MCF 10A (cell line): Measurements from ENCODE around the gene SYT15. TPM values are rescaled to one million over a fixed set of nuclear protein-coding genes. Genes with fewer than 3 reads are reported as not detected.

Experiments
- BruUV-seq: library from RNA; stranded (reverse); fragments of 400-500 nt; replicated peaks from 2 replicates; lab custom pipeline; 2021; lab: Mats Ljungman, UMichigan
- CTCF ChIA-PET: fragments of 300-600 bp; sonication (Branson Sonifier 250); formaldehyde crosslinking; extraction: SDS; loops from one replicate; lab custom pipeline; 2021; ENCODE audit warnings: antibody characterized with exemption, inconsistent platforms; lab: Yijun Ruan, JAX
- POLR2A ChIA-PET: fragments of 300-600, 350-650 bp; sonication (Branson Sonifier 250); formaldehyde crosslinking; extraction: SDS; loops from one replicate; lab custom pipeline; 2020; ENCODE audit warnings: antibody characterized with exemption, inconsistent platforms; lab: Yijun Ruan, JAX
- DNase-seq: peaks from one replicate; pipeline ENCODE4 v3.0.0-alpha.2; 2018; ENCODE audit not compliant: unreplicated experiment
- H3K27ac Mint-ChIP-seq: one replicate; pipeline ENCODE4 v1.8.0; 2022; ENCODE audit warnings: mild to moderate bottlenecking, low read depth, mixed read lengths; ENCODE audit not compliant: unreplicated experiment
- H3K27me3 Mint-ChIP-seq: one replicate; pipeline ENCODE4 v1.8.0; 2022; ENCODE audit warnings: mixed read lengths; ENCODE audit not compliant: insufficient read depth, unreplicated experiment
- H3K36me3 Mint-ChIP-seq: one replicate; pipeline ENCODE4 v1.8.0; 2022; ENCODE audit warnings: mild to moderate bottlenecking, moderate library complexity, mixed read lengths; ENCODE audit not compliant: insufficient read depth, unreplicated experiment
- H3K4me1 Mint-ChIP-seq: one replicate; pipeline ENCODE4 v1.8.0; 2022; ENCODE audit warnings: mixed read lengths; ENCODE audit not compliant: insufficient read depth, unreplicated experiment
- H3K4me3 Mint-ChIP-seq: one replicate; pipeline ENCODE4 v1.8.0; 2022; ENCODE audit warnings: mild to moderate bottlenecking, moderate library complexity, mixed read lengths; ENCODE audit not compliant: unreplicated experiment
- H3K9me3 Mint-ChIP-seq: one replicate; pipeline ENCODE4 v1.8.0; 2022; ENCODE audit warnings: mixed read lengths; ENCODE audit not compliant: unreplicated experiment
- intact Hi-C: fragments of 100-400 bp; cut with micrococcal nuclease; formaldehyde crosslinking; loops from 2 replicates; pipeline ENCODE4 v1.14.1; 2022
- total RNA-seq: library from RNA; stranded (reverse); gene quantifications from 2 replicates; pipeline ENCODE4 v1.2.3, GENCODE V29; 2022
- TF ChIP-seq, protein P1 (sequence below): fragments of 200-600 bp; IDR thresholded peaks from one replicate; pipeline ENCODE4 v1.8.0; 2022; ENCODE audit warnings: antibody characterized with exemption, mild to moderate bottlenecking; ENCODE audit not compliant: unreplicated experiment

The SYT15 gene
- total RNA-seq, 1 experiment from 2014 or later, result 0.84 TPM

- intact Hi-C loops, result no loop called here
- H3K4me3 Mint-ChIP-seq, result no peak overlapping the region
- no peaks in the 10 kb centered on the region for H3K36me3 Mint-ChIP-seq
- H3K27ac Mint-ChIP-seq, result no peak overlapping the region
- H3K4me1 Mint-ChIP-seq, result no peaks in the 10 kb centered on the region
- TF ChIP-seq, protein P1, sequence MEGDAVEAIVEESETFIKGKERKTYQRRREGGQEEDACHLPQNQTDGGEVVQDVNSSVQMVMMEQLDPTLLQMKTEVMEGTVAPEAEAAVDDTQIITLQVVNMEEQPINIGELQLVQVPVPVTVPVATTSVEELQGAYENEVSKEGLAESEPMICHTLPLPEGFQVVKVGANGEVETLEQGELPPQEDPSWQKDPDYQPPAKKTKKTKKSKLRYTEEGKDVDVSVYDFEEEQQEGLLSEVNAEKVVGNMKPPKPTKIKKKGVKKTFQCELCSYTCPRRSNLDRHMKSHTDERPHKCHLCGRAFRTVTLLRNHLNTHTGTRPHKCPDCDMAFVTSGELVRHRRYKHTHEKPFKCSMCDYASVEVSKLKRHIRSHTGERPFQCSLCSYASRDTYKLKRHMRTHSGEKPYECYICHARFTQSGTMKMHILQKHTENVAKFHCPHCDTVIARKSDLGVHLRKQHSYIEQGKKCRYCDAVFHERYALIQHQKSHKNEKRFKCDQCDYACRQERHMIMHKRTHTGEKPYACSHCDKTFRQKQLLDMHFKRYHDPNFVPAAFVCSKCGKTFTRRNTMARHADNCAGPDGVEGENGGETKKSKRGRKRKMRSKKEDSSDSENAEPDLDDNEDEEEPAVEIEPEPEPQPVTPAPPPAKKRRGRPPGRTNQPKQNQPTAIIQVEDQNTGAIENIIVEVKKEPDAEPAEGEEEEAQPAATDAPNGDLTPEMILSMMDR, result no peak
- DNase-seq, result no peak
- no peaks in the 10 kb centered on the region for H3K27me3 Mint-ChIP-seq
- no TSS peak for BruUV-seq
- no peaks in the 10 kb centered on the region for H3K9me3 Mint-ChIP-seq
- POLR2A ChIA-PET, result no interaction called here
- CTCF ChIA-PET, result no interaction called here
Measured at GRCh38 chr10:46549171-46550075, 29.5 kb upstream of the SYT15 start.

GRCh38 chr10:46550076-46550790 lies 28.7 kb upstream of the SYT15 start:
- TF ChIP-seq, protein P1, result no peak
- H3K27ac Mint-ChIP-seq, result no peak overlapping the region
- no peak overlapping the region for H3K4me3 Mint-ChIP-seq
- no peaks in the 10 kb centered on the region for H3K4me1 Mint-ChIP-seq
- intact Hi-C loops, result no loop called here
- H3K9me3 Mint-ChIP-seq, result no peaks in the 10 kb centered on the region
- ChIA-PET CTCF (interaction anchor here (0.6 kb wide), 1 partner anchor 225 kb away, joined by 6 read pairs; no protein-coding TSS in a partner anchor), POLR2A (no interaction called here)
- H3K36me3 Mint-ChIP-seq, result no peaks in the 10 kb centered on the region
- no peaks in the 10 kb centered on the region for H3K27me3 Mint-ChIP-seq
- no TSS peak for BruUV-seq
- DNase-seq, result no peak

DNA sequence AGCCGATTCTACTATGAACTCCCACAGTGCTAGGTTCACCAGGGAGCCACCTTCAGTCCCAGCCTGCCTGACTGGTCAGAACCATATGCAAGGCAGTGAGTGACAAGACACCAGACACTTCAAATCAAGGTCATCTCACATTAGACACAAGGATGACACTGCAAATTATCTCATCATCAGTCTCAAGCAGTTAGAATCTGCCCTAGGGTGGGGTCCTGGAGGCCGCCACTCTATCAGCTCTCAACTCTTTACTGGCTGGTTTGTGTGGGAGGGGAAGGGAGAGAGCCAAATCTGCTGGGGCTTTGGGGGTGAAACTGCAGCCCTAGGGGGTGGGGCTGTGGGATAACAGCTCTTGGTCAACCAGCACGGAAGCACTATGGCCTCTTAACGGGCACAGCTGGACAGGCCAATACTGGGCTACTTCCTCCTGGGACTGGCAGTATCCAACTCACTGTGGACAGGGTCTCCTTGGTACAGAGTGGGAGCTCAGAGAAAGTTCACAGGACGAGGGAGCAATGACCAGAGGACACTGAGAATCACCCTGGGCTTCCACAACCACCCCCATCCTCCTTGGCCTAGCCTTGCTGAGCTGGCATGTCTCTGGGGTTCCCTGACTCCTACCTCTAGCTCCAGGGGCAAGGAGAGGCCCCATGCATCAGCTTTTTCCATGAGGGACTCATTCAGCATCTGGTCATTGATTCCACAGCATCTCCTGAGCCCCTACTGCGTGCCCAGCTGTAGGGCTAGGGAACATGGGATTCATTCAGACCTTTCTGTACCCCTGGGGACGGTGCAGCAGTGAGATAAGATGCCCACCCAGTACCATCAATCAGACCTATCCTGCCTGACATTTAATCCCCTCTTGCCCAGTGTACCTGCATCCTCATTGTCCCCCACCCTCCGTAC lies 27.9 kb upstream of the SYT15 start:
- intact Hi-C loops, result no loop called here
- H3K9me3 Mint-ChIP-seq, result no peaks in the 10 kb centered on the region
- ChIA-PET CTCF (interaction anchor here (0.6 kb wide), 1 partner anchor 225 kb away, joined by 6 read pairs; no protein-coding TSS in a partner anchor), POLR2A (no interaction called here)
- H3K4me3 Mint-ChIP-seq, result no peak overlapping the region
- no TSS peak for BruUV-seq
- no peaks in the 10 kb centered on the region for H3K27me3 Mint-ChIP-seq
- no peak overlapping the region for H3K27ac Mint-ChIP-seq
- no peaks in the 10 kb centered on the region for H3K36me3 Mint-ChIP-seq
- DNase-seq, result no peak
- no peaks in the 10 kb centered on the region for H3K4me1 Mint-ChIP-seq
- TF ChIP-seq, protein P1, result no peak
